Hematopoietic multipotent progenitor cell treated with erythropoietin and hydrocortisone succinate and interleukin-3 and kit ligand, for 4 days (in vitro differentiated cells): Measurements from ENCODE around the gene ASIC1.

Source experiments
- DNase-seq: peaks from one replicate; pipeline ENCODE4 v3.0.0-alpha.2; 2015

The ASIC1 gene

DNA sequence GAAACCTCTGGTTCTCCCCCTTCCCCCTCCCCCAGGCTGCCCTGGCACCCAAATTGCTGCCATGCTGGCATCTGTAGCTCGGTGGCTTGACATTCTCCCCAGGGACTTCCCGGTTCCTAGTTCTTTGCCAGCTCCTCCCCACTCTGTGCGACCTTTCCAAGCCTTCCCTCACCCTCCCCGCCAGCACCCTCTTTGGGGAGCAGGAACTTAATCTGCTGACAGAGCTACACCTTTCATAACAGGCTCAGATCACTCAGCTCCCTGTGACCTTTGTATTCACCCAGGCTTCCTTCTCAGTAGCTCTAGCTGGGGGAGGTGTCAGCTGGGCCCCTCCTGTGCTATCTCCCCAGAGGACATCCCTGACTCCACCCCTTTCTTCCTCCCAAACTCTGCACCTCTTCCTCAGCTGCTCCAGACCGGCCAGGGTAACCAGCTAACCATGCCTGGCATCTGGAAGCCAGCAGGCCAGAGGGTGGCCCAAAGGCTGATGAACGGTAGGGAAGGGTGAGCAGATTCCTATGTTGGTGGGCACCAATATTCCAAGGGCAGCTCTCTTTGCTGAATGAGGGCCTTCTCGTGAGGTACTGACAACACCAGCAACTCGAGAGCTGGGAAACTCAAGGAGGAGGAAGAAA lies 52.8 kb downstream of the ASIC1 start:
- peak; percentile 32 for DNase-seq

GRCh38 chr12:50110762-50111351 lies 53.5 kb downstream of the ASIC1 start:
- no peak for DNase-seq

- no peak for DNase-seq
Measured at GRCh38 chr12:50111395-50111692, 53.9 kb downstream of the ASIC1 start.

DNA sequence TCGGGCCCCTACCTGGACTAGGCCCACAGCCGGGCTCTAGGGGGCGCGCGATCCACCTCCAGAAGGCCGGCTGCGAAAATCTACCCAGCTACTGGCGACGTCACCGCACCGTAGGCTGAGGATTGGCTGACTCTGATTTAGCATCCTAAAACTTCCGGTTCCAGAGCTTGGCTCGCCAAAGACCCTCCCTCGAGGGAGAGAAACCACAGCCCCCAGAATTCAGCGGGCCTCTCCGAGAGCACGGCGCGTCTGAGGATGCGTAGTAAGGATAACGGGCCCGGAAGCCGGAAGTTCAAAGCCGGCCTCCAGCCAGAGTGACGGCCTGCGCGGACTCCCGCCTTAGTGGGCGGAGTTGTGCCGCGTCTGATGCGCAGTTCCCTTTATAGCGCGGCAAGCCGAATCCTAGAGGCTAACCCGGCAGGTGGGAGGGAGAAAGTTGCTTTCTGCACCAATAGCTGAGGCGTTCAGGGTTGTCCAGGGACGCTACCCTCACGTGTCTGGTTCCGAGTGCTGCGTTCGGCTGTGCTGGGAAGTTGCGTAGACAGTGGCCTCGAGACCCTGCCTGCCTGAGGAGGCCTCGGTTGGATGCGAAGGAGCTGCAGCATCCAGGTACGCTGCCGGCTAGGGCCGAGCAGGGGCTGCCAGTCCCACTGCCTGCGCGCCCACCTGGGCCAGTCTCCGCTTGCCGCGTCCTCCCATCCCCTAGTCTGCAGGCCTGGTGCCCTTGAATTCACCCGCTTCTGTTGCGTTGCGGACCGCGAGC lies 54.5 kb downstream of the ASIC1 start, which contains the start of gene COX14:
Gene COX14, plus strand, starts transcription at position 544 of the 763 bp plus-strand sequence. CDS start 7,808 bp downstream, outside the sequence.
- DNase-seq, result peak; percentile 100

DNA sequence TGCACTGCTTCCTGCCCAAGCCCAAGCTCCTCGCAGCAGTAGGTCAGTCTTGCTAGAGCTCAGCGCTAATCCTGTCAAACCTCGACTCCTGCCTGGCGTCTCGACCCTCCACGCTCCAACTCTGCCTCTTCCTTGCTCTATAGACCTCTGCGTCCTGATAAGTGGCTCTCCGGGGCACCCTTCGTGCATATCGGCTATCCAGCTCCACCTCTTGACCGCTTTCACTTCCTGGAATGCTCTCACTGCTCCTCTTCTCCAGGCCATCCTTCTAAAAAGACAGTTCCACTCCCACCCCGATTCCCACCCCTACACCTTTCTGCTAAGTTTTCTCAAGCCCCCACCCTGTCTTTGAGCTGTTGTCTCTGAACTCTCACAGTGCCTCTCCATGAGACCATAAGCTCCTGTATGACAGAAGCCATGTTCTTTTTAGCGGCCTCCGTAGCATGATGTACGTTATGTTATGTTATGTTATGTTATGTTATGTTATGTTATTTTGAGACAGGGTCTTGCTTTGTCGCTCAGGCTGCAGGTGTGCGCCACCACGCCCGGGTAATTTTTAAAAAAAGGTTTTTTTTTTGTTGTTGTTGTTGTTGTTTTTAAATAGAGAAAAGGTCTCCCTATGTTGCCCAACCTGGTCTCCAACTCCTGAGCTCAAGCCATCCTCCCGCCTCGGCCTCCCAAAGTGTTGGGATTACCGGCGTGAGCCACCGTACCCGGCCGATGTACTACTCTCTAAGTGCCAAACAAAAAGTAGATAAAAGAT lies 55.2 kb downstream of the ASIC1 start:
- DNase-seq, result peak; percentile 75

- DNase-seq, result no peak
Measured at GRCh38 chr12:50117057-50117622, 59.7 kb downstream of the ASIC1 start.

GRCh38 chr12:50119387-50119786 lies 62.0 kb downstream of the ASIC1 start:
- DNase-seq, result no peak

DNA sequence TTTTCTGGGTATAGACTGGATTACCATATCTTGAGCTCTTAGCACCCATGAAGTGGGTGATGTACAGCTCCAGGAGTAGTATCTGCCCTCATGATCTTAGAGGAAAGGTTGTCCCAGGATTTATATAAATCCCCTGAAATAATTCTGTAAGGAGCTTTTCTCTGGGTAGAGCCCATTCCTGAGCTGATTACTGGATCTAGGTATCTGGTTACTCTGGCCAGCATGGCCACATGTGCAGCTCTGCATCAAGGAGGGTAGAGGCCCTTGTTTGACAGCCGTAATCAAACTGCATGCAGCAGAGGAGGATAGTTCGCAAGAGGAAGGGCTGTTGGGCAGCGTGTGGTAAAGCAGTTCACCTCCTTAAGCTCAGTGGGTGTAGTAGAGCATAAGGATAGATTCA lies 63.1 kb downstream of the ASIC1 start:
- DNase-seq, result no peak

DNA sequence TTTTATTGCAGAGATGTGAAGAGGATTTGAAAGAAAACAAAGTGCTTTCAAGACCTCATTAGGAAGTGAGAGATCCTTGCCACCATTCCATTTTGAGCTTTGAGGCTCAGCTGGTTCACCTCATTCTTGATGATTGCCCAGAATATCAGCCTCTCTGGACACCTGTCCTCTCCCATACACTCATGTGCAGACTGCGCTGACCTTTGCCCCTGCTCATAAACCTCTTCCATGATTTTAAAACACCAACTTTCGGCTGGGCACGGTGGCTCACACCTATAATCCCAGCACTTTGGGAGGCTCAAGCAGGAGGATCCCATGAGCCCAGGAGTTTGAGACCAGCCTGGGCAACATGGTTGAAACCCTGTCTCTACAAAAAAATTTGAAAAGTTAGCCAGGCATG lies 63.6 kb downstream of the ASIC1 start:
- no peak for DNase-seq

DNA sequence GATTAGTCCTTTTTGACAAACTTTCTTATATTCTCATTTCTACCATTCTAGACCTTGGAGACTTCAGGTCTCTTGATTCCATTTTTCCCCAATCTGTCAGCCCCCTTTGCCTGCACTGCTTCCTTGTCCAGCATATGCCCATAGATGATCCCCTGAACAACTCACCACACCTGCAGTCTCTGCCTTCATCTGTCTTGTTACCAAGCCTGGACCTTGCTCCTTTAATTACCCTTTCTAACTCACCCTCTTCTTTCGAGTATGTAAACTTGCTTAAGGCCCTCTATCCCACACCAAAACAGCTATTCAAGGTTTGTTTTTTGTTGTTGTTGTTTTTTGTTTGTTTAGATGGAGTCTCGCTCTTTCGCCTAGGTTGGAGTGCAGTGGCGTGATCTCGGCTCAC lies 64.2 kb downstream of the ASIC1 start:
- DNase-seq, result no peak

- DNase-seq, result no peak
Measured at GRCh38 chr12:50123203-50123602, 65.8 kb downstream of the ASIC1 start.

DNA sequence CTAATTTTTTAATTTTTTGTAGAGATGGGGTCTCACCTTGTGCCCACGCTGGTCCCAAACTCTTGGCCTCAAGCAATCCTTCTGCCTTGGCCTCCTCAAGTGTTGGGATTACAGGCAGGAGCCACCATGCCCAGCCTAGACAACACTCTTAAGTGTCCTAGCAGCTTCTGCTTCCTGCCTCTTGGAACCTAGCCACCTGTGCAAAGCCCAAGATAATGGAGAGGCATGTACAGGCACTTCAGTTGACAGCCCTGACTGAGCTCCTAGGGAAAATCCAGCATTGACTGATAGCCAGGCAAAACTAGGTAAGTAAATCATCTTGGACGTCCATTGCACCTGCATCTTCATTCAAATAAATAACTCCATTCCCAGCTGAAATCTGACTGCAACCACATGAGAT lies 70.2 kb downstream of the ASIC1 start:
- no peak for DNase-seq

DNA sequence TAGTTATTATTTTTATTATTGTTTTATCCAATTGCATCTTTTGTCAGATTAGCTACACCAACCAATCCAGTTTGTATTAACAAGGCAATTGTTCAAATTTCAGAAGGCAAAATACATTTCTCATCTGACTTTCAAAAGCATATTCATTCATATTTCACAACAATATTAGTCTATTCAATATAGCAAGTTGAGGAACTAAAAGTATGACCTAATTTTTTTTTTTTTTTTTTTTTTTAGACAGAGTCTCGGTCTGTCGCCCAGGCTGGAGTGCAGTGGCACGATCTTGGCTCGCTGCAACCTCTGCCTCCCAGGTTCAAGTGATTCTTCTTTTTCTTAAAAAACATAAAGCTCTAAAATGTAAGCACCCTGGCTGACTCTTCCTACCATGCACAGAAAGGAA lies 71.9 kb downstream of the ASIC1 start:
- DNase-seq, result no peak

DNA sequence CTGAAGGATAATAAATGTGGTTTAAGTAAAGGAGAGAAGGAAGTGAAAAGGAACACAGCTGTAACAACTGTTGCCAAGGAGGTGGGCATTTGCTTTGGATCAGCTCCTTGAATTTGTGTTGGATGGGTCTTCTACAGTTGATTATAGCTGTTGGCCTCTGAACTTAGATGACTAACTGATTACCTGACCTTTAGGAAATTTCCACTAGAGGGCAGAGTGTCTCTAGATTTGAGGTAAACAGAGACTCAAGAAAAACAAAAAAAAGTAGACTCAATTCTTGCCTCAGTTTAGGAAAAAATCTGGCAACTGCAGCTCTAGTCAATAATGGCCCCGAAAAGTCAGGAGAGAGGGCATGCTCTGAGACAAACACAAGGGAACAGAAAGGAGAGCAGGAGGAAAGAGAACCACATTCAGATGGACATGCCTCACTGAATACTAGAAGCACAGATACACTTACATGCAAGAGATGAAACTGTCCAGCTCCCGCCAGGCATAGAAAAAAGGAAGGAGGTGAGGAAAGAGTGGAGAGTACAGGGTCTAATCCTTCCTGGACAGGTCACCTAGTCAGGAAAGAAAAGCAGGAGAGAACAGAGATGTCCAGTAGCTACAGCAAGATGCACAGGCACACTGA lies 75.2 kb downstream of the ASIC1 start:
- peak; percentile 79 for DNase-seq
